IPS-15b (cell line): ENCODE results near the gene CHID1.
A peak's percentile ranks its signal among the peaks of the same experiment; 100 is the strongest.

Experiments used
- H3K27me3 ChIP-seq: one replicate; pipeline ENCODE4 v1.6.1; 2013; ENCODE audit warnings: low read length; ENCODE audit not compliant: control insufficient read depth, insufficient read depth
- H3K36me3 ChIP-seq: one replicate; pipeline ENCODE4 v1.6.1; 2013; ENCODE audit warnings: low read length; ENCODE audit not compliant: control insufficient read depth, insufficient read depth
- H3K4me1 ChIP-seq: one replicate; pipeline ENCODE4 v1.6.1; 2013; ENCODE audit warnings: mild to moderate bottlenecking, low read length; ENCODE audit not compliant: control insufficient read depth, insufficient read depth
- H3K4me3 ChIP-seq: one replicate; pipeline ENCODE4 v1.5.1; 2013; ENCODE audit warnings: low read depth, low read length
- H3K9ac ChIP-seq: one replicate; pipeline ENCODE4 v1.6.1; 2013; ENCODE audit warnings: low read depth, mild to moderate bottlenecking, low read length
- H3K9me3 ChIP-seq: one replicate; pipeline ENCODE4 v1.6.1; 2013; ENCODE audit warnings: mild to moderate bottlenecking, low read length; ENCODE audit not compliant: control insufficient read depth, insufficient read depth

Gene CHID1

GRCh38 chr11:831961-832528, 78.6 kb downstream of the CHID1 start:
- Histone ChIP-seq H3K9me3 (no peaks in the 10 kb centered on the region), H3K4me1 (peaks cover 3% of the 10 kb centered on the region), H3K27me3 (peaks cover 27% of the 10 kb centered on the region), H3K36me3 (peaks cover 4% of the 10 kb centered on the region), H3K9ac (no peak overlapping the region), H3K4me3 (peak overlapping the region; percentile 55)

GRCh38 chr11:831118-831864, 79.3 kb downstream of the CHID1 start:
- H3K36me3 ChIP-seq, result no peaks in the 10 kb centered on the region
- peaks cover 3% of the 10 kb centered on the region for H3K4me1 ChIP-seq
- no peaks in the 10 kb centered on the region for H3K9me3 ChIP-seq
- peak overlapping the region; percentile 68 for H3K4me3 ChIP-seq
- peaks cover 27% of the 10 kb centered on the region for H3K27me3 ChIP-seq
- H3K9ac ChIP-seq, result no peak overlapping the region

DNA sequence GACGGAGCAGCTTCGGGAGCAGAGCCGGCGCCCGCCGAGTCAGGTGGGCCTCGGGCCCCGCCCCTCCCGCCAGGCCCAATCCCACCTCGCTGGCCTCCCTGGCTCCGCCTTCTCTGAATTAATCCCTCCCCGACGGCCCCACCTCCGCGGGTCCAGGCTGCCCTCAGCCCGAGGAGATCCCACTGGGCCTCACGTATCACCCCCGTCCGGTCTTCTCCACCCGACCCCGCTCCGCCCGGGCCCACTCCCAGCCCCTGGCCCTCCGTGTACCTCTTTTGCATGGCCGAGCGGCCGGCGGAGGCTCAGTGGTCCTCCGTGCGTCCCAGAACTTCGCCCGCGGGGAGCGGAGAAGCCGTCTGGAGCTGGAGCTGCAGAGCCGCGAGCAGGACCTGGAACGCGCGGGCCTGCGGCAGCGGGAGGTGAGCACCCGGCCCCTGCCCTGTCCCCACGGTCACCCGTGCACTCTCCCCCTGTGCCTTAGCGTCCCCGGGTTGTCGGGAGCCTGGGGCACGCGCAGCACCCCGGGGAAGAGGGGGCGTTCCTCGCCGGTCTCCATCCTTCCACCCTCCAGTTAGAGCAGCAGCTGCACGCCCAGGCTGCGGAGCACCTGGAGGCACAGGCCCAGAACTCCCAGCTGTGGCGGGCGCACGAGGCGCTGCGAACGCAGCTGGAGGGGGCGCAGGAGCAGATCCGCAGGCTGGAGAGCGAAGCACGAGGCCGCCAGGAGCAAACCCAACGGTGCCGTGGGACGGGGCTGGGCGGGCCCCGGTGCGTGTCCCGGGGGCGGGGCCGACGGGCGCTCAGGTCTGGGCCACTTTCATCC, 80.1 kb downstream of the CHID1 start:
- Histone ChIP-seq H3K9me3 (no peaks in the 10 kb centered on the region), H3K36me3 (no peaks in the 10 kb centered on the region), H3K27me3 (peaks cover 27% of the 10 kb centered on the region), H3K9ac (no peak overlapping the region), H3K4me1 (peaks cover 3% of the 10 kb centered on the region), H3K4me3 (peak overlapping the region; percentile 68)

DNA sequence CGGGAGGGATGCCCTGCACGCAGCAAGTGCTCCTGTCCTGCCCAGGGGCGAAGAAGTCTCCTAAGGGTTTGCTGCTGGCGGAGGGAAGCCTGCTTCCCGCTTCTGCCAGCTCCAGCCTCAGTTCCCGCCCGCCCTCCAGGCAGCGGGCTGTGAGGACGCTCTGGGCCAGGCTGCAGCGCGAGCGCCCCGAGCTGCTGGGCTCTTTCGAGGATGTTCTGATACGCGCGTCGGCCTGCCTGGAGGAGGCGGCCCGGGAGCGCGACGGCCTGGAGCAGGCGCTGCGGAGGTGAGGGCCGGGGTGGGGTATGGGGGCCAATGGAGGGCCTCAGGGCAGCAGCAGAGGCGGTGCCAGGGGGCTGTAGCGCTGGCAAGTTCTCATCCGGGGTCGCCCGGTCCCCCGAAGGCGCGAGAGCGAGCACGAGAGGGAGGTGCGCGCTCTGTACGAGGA, 80.7 kb downstream of the CHID1 start:
- peak overlapping the region; percentile 68 for H3K4me3 ChIP-seq
- peak overlapping the region; percentile 12 for H3K9ac ChIP-seq
- H3K4me1 ChIP-seq, result peaks cover 3% of the 10 kb centered on the region
- H3K27me3 ChIP-seq, result peaks cover 27% of the 10 kb centered on the region
- peaks cover 2% of the 10 kb centered on the region for H3K36me3 ChIP-seq
- no peaks in the 10 kb centered on the region for H3K9me3 ChIP-seq

DNA sequence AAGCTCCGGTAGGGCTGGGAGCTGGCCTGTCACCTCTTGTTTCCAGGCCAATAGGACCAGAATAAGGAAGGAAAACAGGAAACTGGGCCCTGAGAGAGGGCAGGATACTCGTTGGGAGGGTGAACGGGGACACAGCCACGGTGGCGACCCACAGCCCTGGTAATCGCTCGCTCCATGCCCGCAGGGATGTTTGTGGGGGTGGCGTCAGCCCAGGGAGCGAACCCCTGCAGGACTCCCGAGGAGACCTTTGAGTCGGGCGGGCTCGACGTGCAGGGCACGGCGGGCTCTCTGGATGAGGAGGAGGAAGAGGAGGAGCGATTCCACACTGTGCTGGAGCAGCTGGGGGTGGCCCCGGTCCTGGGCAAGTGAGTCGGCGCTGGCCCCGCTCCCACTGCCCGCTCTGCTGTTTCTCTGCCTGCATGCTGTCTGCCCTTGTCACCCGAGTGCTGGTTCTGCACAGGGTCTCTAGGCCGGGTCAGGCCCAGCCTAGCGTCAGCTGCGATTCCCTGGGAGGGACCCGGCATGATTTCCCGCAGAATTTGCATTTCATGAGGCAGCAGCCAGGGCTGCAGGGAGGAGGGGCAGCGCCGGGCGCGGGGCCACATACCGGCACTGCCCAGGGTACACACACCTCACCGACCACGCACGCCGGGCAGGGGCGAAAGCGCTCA, 81.3 kb downstream of the CHID1 start:
- peak overlapping the region; percentile 68 for H3K4me3 ChIP-seq
- H3K9me3 ChIP-seq, result no peaks in the 10 kb centered on the region
- peaks cover 3% of the 10 kb centered on the region for H3K4me1 ChIP-seq
- H3K36me3 ChIP-seq, result peaks cover 8% of the 10 kb centered on the region
- peaks cover 27% of the 10 kb centered on the region for H3K27me3 ChIP-seq
- peak overlapping the region; percentile 12 for H3K9ac ChIP-seq

- H3K27me3 ChIP-seq, result peaks cover 27% of the 10 kb centered on the region
- peaks cover 13% of the 10 kb centered on the region for H3K36me3 ChIP-seq
- no peak overlapping the region for H3K9ac ChIP-seq
- H3K4me1 ChIP-seq, result peaks cover 3% of the 10 kb centered on the region
- H3K4me3 ChIP-seq, result peak overlapping the region; percentile 68
- no peaks in the 10 kb centered on the region for H3K9me3 ChIP-seq
Measured at GRCh38 chr11:828506-829175, 82.0 kb downstream of the CHID1 start.

- Histone ChIP-seq H3K27me3 (peaks cover 27% of the 10 kb centered on the region), H3K9ac (peak within 1 kb of the TSS; percentile 24), H3K36me3 (peaks cover 13% of the 10 kb centered on the region), H3K9me3 (no peaks in the 10 kb centered on the region), H3K4me3 (peak within 1 kb of the TSS; percentile 68), H3K4me1 (peaks cover 3% of the 10 kb centered on the region)
Measured at GRCh38 chr11:827897-828192, 82.8 kb downstream of the CHID1 start, which contains the start of gene CRACR2B. CRACR2B (plus strand) TSS chr11:827919; CDS start chr11:828608, 689 bp downstream.

DNA sequence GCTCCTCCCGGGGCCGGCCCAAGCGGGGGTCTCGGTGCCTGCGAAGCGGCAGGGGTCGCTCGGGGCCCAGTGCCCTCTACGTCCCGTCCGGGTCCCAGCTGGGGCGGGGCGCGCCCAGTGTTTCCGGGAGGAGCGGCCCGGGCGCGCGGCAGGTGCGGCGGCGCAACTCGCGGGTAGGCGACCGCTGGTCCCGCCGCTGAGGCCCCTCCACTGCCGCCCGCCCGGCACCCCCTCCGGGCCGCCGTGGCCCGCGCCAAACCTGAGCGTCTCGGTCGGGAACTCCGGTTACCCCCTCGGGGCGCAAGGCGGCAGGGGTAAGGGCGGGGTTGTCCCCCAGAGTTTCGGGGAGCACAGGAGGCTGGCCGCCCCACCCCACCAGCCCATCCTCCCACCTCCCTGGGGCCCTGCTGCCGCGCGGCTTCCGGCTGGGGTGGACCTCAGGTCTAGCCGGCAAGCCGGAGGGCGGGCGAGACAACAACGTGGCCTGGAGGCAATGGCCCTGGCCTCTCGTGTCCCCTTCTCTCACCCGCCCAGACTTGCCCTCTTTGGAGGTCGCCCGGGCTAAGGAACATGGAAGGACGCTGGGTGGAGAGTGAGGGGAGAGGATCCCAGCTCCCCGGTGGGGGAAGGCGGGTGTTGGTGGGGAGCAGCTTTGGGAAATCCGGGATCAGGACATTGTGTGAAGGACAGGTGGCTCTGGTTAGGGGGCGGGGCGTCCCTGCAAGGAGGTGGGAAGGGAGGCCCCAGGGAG, 83.3 kb downstream of the CHID1 start:
- Histone ChIP-seq H3K4me3 (peak overlapping the region; percentile 61), H3K36me3 (peaks cover 16% of the 10 kb centered on the region), H3K9ac (peak overlapping the region; percentile 24), H3K27me3 (peaks cover 27% of the 10 kb centered on the region), H3K9me3 (no peaks in the 10 kb centered on the region), H3K4me1 (peaks cover 3% of the 10 kb centered on the region)

DNA sequence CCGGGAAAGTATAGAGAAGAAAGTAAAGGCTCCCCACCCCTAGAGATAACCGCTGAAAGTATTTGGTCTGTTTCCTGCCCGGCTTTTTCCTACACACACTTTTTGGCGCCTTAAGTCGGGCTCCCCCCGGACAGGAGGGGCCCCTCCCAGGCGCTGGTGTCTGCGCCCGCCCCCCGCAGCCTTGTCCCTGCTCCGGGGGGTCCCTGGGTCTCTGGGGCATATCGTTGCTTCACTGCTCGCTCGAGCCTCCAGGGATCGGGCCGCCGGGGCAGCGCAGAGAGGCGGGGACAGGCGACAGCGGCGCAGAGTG, 83.8 kb downstream of the CHID1 start:
- peaks cover 3% of the 10 kb centered on the region for H3K4me1 ChIP-seq
- H3K4me3 ChIP-seq, result peak overlapping the region; percentile 61
- no peaks in the 10 kb centered on the region for H3K9me3 ChIP-seq
- H3K36me3 ChIP-seq, result peaks cover 16% of the 10 kb centered on the region
- H3K9ac ChIP-seq, result no peak overlapping the region
- peaks cover 22% of the 10 kb centered on the region for H3K27me3 ChIP-seq

GRCh38 chr11:826227-826621, 84.4 kb downstream of the CHID1 start:
- Histone ChIP-seq H3K4me3 (no peak overlapping the region), H3K9ac (no peak overlapping the region), H3K9me3 (no peaks in the 10 kb centered on the region), H3K4me1 (peaks cover 2% of the 10 kb centered on the region), H3K36me3 (peaks cover 16% of the 10 kb centered on the region), H3K27me3 (peaks cover 16% of the 10 kb centered on the region)
